ENCODE measurements around the gene TINAG.

The TINAG gene

DNA sequence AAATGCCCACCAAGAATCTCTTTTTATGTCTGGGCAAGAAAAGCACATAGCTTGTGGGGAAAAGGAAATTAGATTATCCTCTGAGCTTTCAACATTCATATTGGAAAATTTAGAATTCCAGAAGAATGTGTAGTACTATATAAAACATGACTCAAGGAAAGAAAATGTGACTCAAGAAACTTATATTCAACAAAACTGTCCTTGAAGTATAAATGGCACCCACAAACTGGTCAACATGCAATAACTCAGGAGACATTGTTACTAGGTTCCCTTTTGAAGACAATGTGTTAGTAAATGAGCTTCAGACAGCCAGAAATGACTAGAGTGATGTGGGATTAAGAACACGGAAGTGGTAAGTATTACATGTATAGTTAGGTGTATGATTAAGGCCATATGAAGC, 26.1 kb upstream of the TINAG start:
- Histone ChIP-seq H4K20me1 (ENCODE audit: control insufficient read depth, insufficient read depth, low read depth, low read length) (no peaks in the 10 kb centered on the region), H3K36me3 (ENCODE audit: control insufficient read depth, low read length) (no peaks in the 10 kb centered on the region), H3K27ac (ENCODE audit: low read depth, low read length) (no peak overlapping the region), H3K79me2 (ENCODE audit: control insufficient read depth, low read length) (no peaks in the 10 kb centered on the region), H3K4me1 (ENCODE audit: control insufficient read depth, low read length) (no peaks in the 10 kb centered on the region), H3K9me3 (ENCODE audit: control insufficient read depth, insufficient read depth, low read length) (no peaks in the 10 kb centered on the region), H3F3A (ENCODE audit: control insufficient read depth, insufficient read depth) (no peaks in the 10 kb centered on the region), H3K9me2 (replicated peaks; ENCODE audit: control insufficient read depth, low read length) (no peaks in the 10 kb centered on the region), H3K4me2 (ENCODE audit: low read length) (no peak overlapping the region), H3K4me3 (ENCODE audit: low read length) (no peak overlapping the region), H3K27me3 (ENCODE audit: control insufficient read depth, low read length) (no peaks in the 10 kb centered on the region)
- TF ChIP-seq EZH2phosphoT487 (IDR thresholded peaks at IDR 0.05; ENCODE audit: borderline replicate concordance, low read length) = no peak
- TF ChIP-seq, protein P1, sequence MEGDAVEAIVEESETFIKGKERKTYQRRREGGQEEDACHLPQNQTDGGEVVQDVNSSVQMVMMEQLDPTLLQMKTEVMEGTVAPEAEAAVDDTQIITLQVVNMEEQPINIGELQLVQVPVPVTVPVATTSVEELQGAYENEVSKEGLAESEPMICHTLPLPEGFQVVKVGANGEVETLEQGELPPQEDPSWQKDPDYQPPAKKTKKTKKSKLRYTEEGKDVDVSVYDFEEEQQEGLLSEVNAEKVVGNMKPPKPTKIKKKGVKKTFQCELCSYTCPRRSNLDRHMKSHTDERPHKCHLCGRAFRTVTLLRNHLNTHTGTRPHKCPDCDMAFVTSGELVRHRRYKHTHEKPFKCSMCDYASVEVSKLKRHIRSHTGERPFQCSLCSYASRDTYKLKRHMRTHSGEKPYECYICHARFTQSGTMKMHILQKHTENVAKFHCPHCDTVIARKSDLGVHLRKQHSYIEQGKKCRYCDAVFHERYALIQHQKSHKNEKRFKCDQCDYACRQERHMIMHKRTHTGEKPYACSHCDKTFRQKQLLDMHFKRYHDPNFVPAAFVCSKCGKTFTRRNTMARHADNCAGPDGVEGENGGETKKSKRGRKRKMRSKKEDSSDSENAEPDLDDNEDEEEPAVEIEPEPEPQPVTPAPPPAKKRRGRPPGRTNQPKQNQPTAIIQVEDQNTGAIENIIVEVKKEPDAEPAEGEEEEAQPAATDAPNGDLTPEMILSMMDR (IDR thresholded peaks at IDR 0.05; ENCODE audit: low read depth, low read length, poor library complexity, severe bottlenecking) = no peak

DNA sequence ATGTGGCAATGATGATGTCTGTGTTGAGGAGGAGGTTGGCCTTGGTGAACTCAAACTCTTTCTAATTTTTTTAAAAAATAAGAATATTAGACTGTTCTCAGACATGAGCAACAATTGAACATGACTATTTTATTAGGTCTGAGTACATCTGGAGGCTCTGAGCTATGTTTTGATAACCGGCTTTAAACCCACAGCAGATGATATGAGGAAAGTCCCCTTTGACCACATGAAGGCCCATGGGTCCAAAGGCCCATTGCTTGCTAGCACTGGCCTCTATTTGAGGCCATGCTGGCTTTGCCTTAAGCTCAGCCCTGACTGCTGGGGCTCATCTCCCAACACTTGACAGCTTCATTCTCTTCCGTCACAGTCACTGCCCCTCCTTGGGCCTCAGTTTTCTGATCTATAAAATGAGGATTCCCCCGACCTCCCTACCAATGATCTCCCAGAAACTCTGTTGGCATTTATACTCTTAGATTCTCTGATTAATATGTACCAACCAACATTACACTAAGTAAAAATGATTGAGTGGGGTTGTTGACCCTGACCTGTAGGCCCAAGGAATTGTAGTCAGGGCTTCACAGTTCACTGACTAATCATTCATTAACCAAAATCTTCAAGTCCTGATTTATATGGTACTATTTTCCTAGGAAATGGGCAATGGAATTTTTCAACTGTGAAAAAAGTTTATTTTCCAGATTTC, 23.9 kb upstream of the TINAG start:
- no peaks in the 10 kb centered on the region for H3K27me3 ChIP-seq (ENCODE audit: control insufficient read depth, low read length)
- H3K9me3 ChIP-seq (ENCODE audit: control insufficient read depth, insufficient read depth, low read length) = no peaks in the 10 kb centered on the region
- no peaks in the 10 kb centered on the region for H3F3A ChIP-seq (ENCODE audit: control insufficient read depth, insufficient read depth)
- no peaks in the 10 kb centered on the region for H4K20me1 ChIP-seq (ENCODE audit: control insufficient read depth, insufficient read depth, low read depth, low read length)
- TF ChIP-seq, protein P1 (IDR thresholded peaks at IDR 0.05; ENCODE audit: low read depth, low read length, poor library complexity, severe bottlenecking) = no peak
- no peak for TF ChIP-seq EZH2phosphoT487 (IDR thresholded peaks at IDR 0.05; ENCODE audit: borderline replicate concordance, low read length)
- no peaks in the 10 kb centered on the region for H3K9me2 ChIP-seq (replicated peaks; ENCODE audit: control insufficient read depth, low read length)
- no peak overlapping the region for H3K27ac ChIP-seq (ENCODE audit: low read depth, low read length)
- H3K36me3 ChIP-seq (ENCODE audit: control insufficient read depth, low read length) = no peaks in the 10 kb centered on the region
- no peak overlapping the region for H3K4me2 ChIP-seq (ENCODE audit: low read length)
- no peaks in the 10 kb centered on the region for H3K4me1 ChIP-seq (ENCODE audit: control insufficient read depth, low read length)
- no peak overlapping the region for H3K4me3 ChIP-seq (ENCODE audit: low read length)
- H3K79me2 ChIP-seq (ENCODE audit: control insufficient read depth, low read length) = no peaks in the 10 kb centered on the region

DNA sequence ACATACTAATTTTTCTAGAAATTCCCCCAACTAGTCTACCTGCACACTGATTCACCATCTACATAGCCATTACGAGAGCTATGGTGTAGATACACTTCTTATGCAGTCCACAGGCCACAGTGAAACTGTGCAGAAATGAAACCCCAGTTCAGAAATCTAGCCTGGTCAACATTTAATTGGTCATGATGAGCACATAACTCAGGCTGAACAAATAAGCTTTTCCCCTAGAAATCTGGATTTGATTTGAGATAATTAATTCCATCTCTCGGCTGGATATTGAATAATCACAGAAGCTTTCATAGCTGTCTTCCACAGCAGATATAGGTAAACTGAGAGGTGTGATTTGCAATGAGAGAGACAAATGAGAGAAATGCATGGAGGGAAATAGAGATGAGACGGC, 22.6 kb upstream of the TINAG start:
- Histone ChIP-seq H3K27ac (ENCODE audit: low read depth, low read length) (no peak overlapping the region), H3F3A (ENCODE audit: control insufficient read depth, insufficient read depth) (no peaks in the 10 kb centered on the region), H4K20me1 (ENCODE audit: control insufficient read depth, insufficient read depth, low read depth, low read length) (no peaks in the 10 kb centered on the region), H3K9me3 (ENCODE audit: control insufficient read depth, insufficient read depth, low read length) (no peaks in the 10 kb centered on the region), H3K79me2 (ENCODE audit: control insufficient read depth, low read length) (no peaks in the 10 kb centered on the region), H3K4me3 (ENCODE audit: low read length) (no peak overlapping the region), H3K9me2 (replicated peaks; ENCODE audit: control insufficient read depth, low read length) (no peaks in the 10 kb centered on the region), H3K27me3 (ENCODE audit: control insufficient read depth, low read length) (no peaks in the 10 kb centered on the region), H3K36me3 (ENCODE audit: control insufficient read depth, low read length) (no peaks in the 10 kb centered on the region), H3K4me1 (ENCODE audit: control insufficient read depth, low read length) (no peaks in the 10 kb centered on the region), H3K4me2 (ENCODE audit: low read length) (no peak overlapping the region)
- no peak for TF ChIP-seq EZH2phosphoT487 (IDR thresholded peaks at IDR 0.05; ENCODE audit: borderline replicate concordance, low read length)
- TF ChIP-seq, protein P1 (IDR thresholded peaks at IDR 0.05; ENCODE audit: low read depth, low read length, poor library complexity, severe bottlenecking) = no peak

Measured in DOHH2 (cell line).